Fibroblast of the aortic adventitia (primary cell): ENCODE results near the gene MAGEA6. TPM values are rescaled to one million over a fixed set of nuclear protein-coding genes. Genes with fewer than 3 reads are reported as not detected.
"Not testable (repeated sequence)": the region's sequence is repeated elsewhere in the genome, so short reads cannot be mapped to it uniquely, and the experiment has no call there.

Source experiments
- DNase-seq: peaks from one replicate; pipeline ENCODE4 v3.0.0-alpha.2; 2010; ENCODE audit warnings: low read depth
- H3K4me3 ChIP-seq: 2 replicates; pipeline ENCODE4 v1.5.1; 2011; ENCODE audit warnings: low read depth, mild to moderate bottlenecking, control low read depth, low read length, moderate library complexity
- total RNA-seq: library from RNA; depleted of rRNA; stranded (reverse); fragments of >200 nt; gene quantifications from 2 replicates; pipeline ENCODE4 v1.2.3, GENCODE V29; 2012; ENCODE audit warnings: low replicate concordance
- TF ChIP-seq, protein P1 (sequence below): IDR thresholded peaks from 2 replicates; pipeline ENCODE4 v1.5.1; 2011; ENCODE audit warnings: mild to moderate bottlenecking, low read length, control low read depth, inconsistent platforms; ENCODE audit not compliant: insufficient read depth

The MAGEA6 gene
- total RNA-seq, 1 donor, result not detected

DNA sequence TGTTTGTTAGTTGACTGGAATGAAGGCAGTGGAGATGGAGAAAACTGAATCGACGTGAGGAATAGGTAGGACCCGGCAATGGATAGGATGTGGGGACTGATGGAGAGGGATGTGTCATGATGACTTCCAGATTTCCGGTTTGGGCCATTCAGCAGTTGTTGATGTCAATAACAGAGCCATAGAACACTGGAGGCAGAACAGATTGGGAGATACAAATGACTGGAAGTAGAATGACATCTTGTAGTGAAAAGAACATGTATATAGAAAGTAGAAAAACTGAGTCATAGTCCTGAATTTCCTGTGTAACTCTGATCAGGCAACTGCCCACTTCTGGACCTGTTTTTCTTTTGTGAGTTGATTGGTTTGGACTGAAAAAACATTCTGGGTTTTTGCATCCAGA lies 36.5 kb upstream of the MAGEA6 start:
- no peak for DNase-seq

DNA sequence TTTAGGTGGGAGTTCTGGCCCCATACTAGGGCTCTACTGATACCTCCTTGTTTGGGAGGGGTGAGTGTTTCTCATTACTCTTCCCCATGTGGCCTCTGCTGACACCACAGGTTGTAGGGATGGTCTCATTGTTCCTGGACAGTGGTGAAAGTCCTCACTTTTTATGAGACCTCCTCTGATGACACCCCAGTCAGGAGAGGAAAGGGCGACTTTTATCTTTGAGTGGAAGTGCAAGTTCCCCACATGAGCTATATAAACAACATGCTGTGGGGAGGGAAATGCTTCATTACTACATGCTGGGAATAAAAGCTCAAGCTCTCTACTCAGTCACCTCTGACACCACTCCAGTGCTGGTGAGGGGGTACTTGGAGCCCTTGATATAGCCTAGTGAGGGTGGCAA lies 29.5 kb upstream of the MAGEA6 start:
- no peak for DNase-seq
- no peak overlapping the region for H3K4me3 ChIP-seq
- TF ChIP-seq, protein P1, sequence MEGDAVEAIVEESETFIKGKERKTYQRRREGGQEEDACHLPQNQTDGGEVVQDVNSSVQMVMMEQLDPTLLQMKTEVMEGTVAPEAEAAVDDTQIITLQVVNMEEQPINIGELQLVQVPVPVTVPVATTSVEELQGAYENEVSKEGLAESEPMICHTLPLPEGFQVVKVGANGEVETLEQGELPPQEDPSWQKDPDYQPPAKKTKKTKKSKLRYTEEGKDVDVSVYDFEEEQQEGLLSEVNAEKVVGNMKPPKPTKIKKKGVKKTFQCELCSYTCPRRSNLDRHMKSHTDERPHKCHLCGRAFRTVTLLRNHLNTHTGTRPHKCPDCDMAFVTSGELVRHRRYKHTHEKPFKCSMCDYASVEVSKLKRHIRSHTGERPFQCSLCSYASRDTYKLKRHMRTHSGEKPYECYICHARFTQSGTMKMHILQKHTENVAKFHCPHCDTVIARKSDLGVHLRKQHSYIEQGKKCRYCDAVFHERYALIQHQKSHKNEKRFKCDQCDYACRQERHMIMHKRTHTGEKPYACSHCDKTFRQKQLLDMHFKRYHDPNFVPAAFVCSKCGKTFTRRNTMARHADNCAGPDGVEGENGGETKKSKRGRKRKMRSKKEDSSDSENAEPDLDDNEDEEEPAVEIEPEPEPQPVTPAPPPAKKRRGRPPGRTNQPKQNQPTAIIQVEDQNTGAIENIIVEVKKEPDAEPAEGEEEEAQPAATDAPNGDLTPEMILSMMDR, result no peak

More for the DNA sequence above, 36.5 kb upstream of the MAGEA6 start:
- TF ChIP-seq, protein P1, result no peak
- no peak overlapping the region for H3K4me3 ChIP-seq

DNA sequence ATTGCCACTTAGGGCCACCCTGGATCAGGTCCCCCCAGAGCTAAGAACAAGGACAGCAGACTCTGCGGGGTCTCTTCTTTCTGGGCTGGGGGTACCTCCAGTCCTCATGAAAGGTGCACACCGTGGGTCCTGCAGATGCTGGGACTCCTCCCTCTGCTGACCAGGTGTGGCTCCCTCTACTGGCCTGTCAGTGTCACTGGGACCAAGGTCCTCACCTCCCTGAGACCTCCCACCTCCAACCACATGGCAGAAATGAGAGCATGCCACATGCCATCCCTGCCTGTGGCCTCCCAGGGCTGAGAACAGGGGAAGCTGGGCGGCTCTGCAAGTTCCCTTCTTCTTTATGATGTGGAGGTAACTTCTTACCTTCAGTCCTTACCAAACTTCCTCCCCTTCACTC lies 17.6 kb upstream of the MAGEA6 start:
- not testable (repeated sequence) for H3K4me3 ChIP-seq, DNase-seq

DNA sequence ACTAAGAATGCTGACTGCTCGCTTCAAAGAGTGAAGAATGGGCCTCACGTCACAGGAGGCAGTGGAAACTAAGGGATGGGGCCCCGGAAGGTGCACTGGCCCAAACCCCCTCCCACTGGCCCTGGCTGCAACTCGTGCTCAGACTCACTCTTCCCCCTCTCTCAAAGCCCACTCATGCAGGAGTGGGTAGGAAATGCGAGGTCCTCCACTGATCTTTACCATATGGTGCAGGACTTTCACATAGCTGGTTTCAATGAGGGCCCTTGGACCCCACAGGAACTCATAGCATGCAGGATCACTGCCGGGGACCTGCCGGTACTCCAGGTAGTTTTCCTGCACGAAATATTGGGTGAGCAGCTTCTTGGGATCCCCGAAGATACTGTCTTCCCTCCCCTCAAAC lies 2.9 kb downstream of the MAGEA6 start:
- not testable (repeated sequence) for H3K4me3 ChIP-seq, DNase-seq

DNA sequence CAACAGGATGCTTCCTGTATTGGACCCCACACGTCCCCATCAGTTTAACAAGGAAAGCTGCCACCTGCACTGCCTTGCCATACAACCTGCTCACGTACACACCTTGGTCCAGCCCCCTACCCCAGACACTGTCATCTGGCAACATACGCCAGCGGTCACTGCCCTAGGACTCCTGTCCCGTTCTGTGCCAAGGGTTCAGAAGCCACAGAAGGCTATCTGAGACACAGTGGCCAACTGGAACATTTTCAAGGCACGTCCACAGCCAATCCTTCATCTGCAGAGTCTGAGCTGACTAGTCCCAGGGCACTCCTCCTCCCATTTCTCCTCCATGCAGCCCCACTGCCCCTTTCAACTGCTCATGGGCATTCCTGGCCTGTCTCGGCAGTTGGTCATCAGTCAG lies 7.9 kb downstream of the MAGEA6 start:
- H3K4me3 ChIP-seq, DNase-seq: not testable (repeated sequence)

DNA sequence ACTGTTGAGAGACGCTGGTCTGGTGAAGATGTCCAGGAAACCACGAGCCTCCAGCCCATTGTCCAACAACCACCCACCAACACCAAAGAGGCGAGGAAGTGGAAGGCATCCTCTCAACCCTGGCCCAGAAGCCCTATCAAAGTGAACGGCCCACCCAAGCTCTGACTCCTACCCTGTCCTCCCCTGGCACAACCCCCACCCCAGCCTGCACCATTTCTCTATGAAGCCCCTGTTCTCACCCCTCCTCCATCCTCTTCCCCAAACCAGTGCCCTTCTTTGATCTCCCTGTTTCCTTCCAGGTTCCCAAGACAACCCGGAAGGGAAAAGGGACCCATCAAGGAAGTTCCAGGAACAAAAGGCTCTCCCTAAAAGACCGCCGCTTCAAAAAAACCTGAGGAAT lies 9.9 kb downstream of the MAGEA6 start:
- not testable (repeated sequence) for H3K4me3 ChIP-seq, DNase-seq

DNA sequence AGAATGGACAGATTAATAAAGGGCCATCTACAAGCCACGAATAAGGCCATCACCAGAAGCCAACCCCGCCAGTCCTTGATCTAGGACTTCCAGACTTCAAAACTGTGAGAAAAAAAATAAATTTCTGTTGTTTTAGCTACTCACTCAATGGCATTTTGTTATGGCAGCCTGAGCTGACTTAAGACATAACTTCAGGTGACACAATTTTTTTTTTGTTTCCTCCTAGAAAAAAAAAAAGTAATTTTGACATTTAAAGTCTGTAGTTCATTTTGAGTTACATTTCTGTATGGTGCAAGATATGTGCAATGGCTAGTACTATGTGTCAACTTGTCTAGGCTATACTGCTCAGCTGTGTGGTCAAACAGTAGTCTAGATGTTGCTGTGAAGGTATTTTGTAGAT lies 10.6 kb downstream of the MAGEA6 start, which contains the start of gene CSAG3:
CSAG3 (plus strand) TSS at position 301 of the 400 bp plus-strand sequence.
- not testable (repeated sequence) for DNase-seq, H3K4me3 ChIP-seq

DNA sequence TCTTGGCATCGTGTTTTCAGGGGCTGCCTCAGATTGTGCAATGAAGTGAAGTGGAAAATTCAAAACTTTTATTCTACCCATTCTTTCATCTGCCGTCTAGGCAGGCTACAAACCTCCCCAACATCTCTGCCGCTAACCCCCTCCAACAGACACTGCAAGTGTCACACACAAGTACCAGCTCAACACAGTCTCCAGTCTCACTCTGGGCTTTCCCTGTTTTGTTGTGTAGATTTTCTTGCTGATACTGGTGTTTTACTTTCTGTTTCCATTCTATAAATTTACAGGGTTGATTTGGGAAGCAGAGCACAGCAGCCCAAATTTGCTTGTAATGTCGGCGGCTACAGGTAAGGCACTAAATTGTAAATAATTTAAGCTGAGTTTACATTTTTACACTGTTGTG lies 14.6 kb downstream of the MAGEA6 start:
- DNase-seq, H3K4me3 ChIP-seq: not testable (repeated sequence)

GRCh38 chrX:152753686-152754650 lies 15.5 kb downstream of the MAGEA6 start, which contains the start of gene MAGEA2:
Gene MAGEA2, minus strand, starts transcription at chrX:152753842. Its CDS starts 2,479 bp downstream, at chrX:152751363.
- not testable (repeated sequence) for H3K4me3 ChIP-seq, DNase-seq

- TF ChIP-seq, protein P1, result no peak
- no peak overlapping the region for H3K4me3 ChIP-seq
- DNase-seq, result no peak
Observed at GRCh38 chrX:152738560-152738959, 30.9 kb downstream of the MAGEA6 start.

- not testable (repeated sequence) for H3K4me3 ChIP-seq, DNase-seq
Observed at GRCh38 chrX:152736528-152736927, 33.0 kb downstream of the MAGEA6 start.
